SH-SY5Y (cell line): ENCODE data around the gene SNX30.

ENCODE experiments used
- GATA2 ChIP-seq: IDR thresholded peaks from 2 replicates; pipeline ENCODE4 v1.6.1; 2011; ENCODE audit warnings: mild to moderate bottlenecking, low read depth, low read length
- GATA3 ChIP-seq: IDR thresholded peaks from 2 replicates; pipeline ENCODE4 v1.6.1; 2011; ENCODE audit warnings: low read depth, mild to moderate bottlenecking, low read length, moderate library complexity

DNA sequence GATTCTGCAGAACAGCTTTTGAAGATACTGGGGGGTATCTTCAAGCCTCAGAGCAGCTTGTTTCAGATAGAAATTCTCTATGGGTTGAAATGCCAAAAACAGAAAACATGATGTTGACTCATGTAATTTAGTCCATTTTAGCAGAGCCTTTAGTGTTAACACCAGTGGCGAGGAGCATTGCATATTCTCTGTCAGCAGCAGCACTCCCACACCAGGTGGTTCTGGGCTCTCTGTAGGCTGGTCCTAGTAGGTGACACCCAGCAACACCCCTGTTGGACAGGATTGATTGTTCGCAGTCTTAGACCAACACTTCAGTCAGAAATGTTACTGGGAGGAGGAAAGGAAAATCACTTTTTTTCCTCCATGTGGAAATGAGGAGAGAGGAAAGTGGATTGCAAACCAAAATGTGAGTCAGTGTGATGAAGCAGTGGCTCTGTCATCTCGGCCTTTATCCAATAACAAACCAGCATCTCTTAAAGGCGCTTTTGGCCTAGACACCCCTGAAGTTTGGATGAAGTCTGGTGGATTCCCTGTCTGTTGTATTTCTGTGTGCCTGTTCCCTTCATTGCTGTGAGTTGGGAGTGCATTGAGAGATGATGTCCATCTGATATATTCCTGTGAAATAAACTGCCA lies 123.3 kb downstream of the SNX30 start:
- TF ChIP-seq GATA3 (no peak), GATA2 (no peak)
